Keratinocyte (primary cell): ENCODE measurements around the gene OR4D9. TPM values are rescaled to one million over a fixed set of nuclear protein-coding genes. Genes with fewer than 3 reads are reported as not detected.

Experiments used
- DNase-seq: peaks from one replicate; pipeline ENCODE4 v3.0.0-alpha.2; 2011; ENCODE audit warnings: low read depth, missing footprints, low spot score
- FAIRE-seq: peaks from 2 replicates; lab custom pipeline; 2011; peaks lifted over from hg19 to GRCh38; lab: Jason Lieb, UNC
- H2AFZ ChIP-seq: 2 replicates; pipeline ENCODE4 v1.6.0; 2012; ENCODE audit warnings: low read length, control low read depth, inconsistent platforms; ENCODE audit not compliant: control insufficient read depth
- H3K27ac ChIP-seq: 2 replicates; pipeline ENCODE4 v1.5.1; 2011; ENCODE audit warnings: low read length; ENCODE audit not compliant: control insufficient read depth, insufficient read depth
- H3K27me3 ChIP-seq: 3 replicates; pipeline ENCODE4 v1.6.0; 2011; ENCODE audit warnings: low read length; ENCODE audit not compliant: control insufficient read depth, insufficient read depth; ENCODE audit errors: extremely low read depth
- H3K36me3 ChIP-seq, 2 experiments: 2 replicates in 1 of 2; 3 replicates in 1 of 2; pipeline ENCODE4 v1.5.1; 2011; ENCODE audit warnings: low read length in 2 of 2, mild to moderate bottlenecking in 1 of 2; ENCODE audit not compliant: control insufficient read depth in 2 of 2, insufficient read depth in 2 of 2; ENCODE audit errors: extremely low read depth in 1 of 2
- H3K4me1 ChIP-seq: 3 replicates; pipeline ENCODE4 v1.5.1; 2011; ENCODE audit warnings: low read length; ENCODE audit not compliant: control insufficient read depth, insufficient read depth; ENCODE audit errors: extremely low read depth
- H3K4me2 ChIP-seq: 3 replicates; pipeline ENCODE4 v1.6.0; 2011; ENCODE audit warnings: low read depth, low read length; ENCODE audit not compliant: control insufficient read depth, insufficient read depth; ENCODE audit errors: extremely low read depth
- H3K4me3 ChIP-seq, 3 experiments: fragments of 200-600 bp in 1 of 3; sonication (generic) in 1 of 3; 2 replicates in 2 of 3; 3 replicates in 1 of 3; pipeline ENCODE4 v1.5.1; 2011 to 2016; ENCODE audit warnings: low read length in 3 of 3, mild to moderate bottlenecking in 3 of 3, control low read depth in 2 of 3, inconsistent platforms in 1 of 3, low read depth in 1 of 3, mixed read lengths in 1 of 3, mixed run types in 1 of 3, moderate library complexity in 1 of 3; ENCODE audit not compliant: control insufficient read depth in 2 of 3, insufficient read depth in 2 of 3; ENCODE audit errors: extremely low read depth in 1 of 3
- H3K79me2 ChIP-seq: 2 replicates; pipeline ENCODE4 v1.6.0; 2012; ENCODE audit warnings: low read length; ENCODE audit not compliant: control insufficient read depth, insufficient read depth
- H3K9ac ChIP-seq: 3 replicates; pipeline ENCODE4 v1.6.0; 2011; ENCODE audit warnings: low read length; ENCODE audit not compliant: control insufficient read depth, insufficient read depth; ENCODE audit errors: extremely low read depth
- H3K9me1 ChIP-seq: 3 replicates; pipeline ENCODE4 v1.6.0; 2011; ENCODE audit warnings: low read length; ENCODE audit not compliant: control insufficient read depth, insufficient read depth; ENCODE audit errors: extremely low read depth
- H3K9me3 ChIP-seq: 2 replicates; pipeline ENCODE4 v1.5.1; 2012; ENCODE audit warnings: low read depth, low read length; ENCODE audit not compliant: control insufficient read depth
- H4K20me1 ChIP-seq: 3 replicates; pipeline ENCODE4 v1.6.0; 2011; ENCODE audit warnings: low read length; ENCODE audit not compliant: control insufficient read depth, insufficient read depth; ENCODE audit errors: extremely low read depth
- EZH2 ChIP-seq: IDR thresholded peaks from one replicate; pipeline ENCODE4 v1.6.1; 2012; ENCODE audit warnings: inconsistent platforms, mild to moderate bottlenecking, low read length, moderate library complexity
- dilution Hi-C: fragments of 300-500 bp; cut with MboI; formaldehyde crosslinking; loops from one replicate; pipeline ENCODE4 v1.7.0; 2020; ENCODE audit warnings: low sequenced_read_pairs; ENCODE audit not compliant: extremely low pct_ligation_motif_present
- polyA plus RNA-seq, 5 experiments: library from polyadenylated mRNA; depleted of rRNA in 3 of 5; stranded (reverse) in 3 of 5; stranded (forward) in 1 of 5; unstranded in 1 of 5; fragments of >200 nt; gene quantifications; 1 replicate in 1 of 5; 2 replicates in 3 of 5; 3 replicates in 1 of 5; pipeline versions ENCODE4 v1.2.1 to v1.2.3, GENCODE V29; 2011 to 2012; ENCODE audit warnings: missing spikeins in 2 of 5, low read depth in 1 of 5, low replicate concordance in 1 of 5
- TF ChIP-seq, protein P1 (sequence below), 3 experiments: IDR thresholded peaks in 1 of 3; conservative IDR thresholded peaks in 1 of 3; optimal IDR thresholded peaks in 1 of 3; 2 replicates in 2 of 3; 3 replicates in 1 of 3; pipeline versions ENCODE3 to v1.5.1; 2011; ENCODE audit warnings: low read length in 3 of 3, mild to moderate bottlenecking in 3 of 3, moderate library complexity in 2 of 3, control low read depth in 1 of 3, inconsistent platforms in 1 of 3; ENCODE audit not compliant: insufficient read depth in 2 of 3; ENCODE audit errors: extremely low read depth in 1 of 3

Gene OR4D9
- polyA plus RNA-seq, 1 donor (not counting 4 experiments of a cell fraction or from before 2014, with no cell fraction given), result not detected

DNA sequence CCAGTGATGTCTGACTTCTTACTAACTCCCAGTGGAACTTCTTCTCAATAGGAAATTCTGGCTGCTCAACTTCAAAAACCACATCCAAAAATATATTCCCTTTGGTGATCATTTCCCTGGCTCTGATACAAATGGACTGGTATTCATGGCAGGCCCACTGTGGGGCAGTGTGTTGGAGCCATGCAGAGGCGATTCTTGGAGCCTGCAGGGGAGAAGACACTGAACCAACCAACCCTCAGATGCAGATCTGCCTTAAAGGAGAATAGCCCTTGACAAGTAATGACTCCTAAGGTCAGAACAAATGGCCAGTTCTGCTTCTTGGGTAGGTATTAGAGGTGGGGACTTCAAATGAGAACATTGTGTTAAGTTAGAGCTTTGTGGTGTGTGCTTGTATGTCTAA lies 12.2 kb downstream of the OR4D9 start:
- no peak overlapping the region for H2AFZ ChIP-seq
- no peak for FAIRE-seq
- H3K27ac ChIP-seq, result no peak overlapping the region
- H3K4me3 ChIP-seq, result no peak overlapping the region
- H3K9me1 ChIP-seq, result no peaks in the 10 kb centered on the region
- H3K36me3 ChIP-seq, result no peaks in the 10 kb centered on the region
- H3K9me3 ChIP-seq, result no peaks in the 10 kb centered on the region
- no peaks in the 10 kb centered on the region for H3K79me2 ChIP-seq
- no peaks in the 10 kb centered on the region for H4K20me1 ChIP-seq
- H3K27me3 ChIP-seq, result peaks cover 5% of the 10 kb centered on the region
- no peak for DNase-seq
- no peaks in the 10 kb centered on the region for H3K4me1 ChIP-seq
- no peak for TF ChIP-seq EZH2
- TF ChIP-seq, protein P1, sequence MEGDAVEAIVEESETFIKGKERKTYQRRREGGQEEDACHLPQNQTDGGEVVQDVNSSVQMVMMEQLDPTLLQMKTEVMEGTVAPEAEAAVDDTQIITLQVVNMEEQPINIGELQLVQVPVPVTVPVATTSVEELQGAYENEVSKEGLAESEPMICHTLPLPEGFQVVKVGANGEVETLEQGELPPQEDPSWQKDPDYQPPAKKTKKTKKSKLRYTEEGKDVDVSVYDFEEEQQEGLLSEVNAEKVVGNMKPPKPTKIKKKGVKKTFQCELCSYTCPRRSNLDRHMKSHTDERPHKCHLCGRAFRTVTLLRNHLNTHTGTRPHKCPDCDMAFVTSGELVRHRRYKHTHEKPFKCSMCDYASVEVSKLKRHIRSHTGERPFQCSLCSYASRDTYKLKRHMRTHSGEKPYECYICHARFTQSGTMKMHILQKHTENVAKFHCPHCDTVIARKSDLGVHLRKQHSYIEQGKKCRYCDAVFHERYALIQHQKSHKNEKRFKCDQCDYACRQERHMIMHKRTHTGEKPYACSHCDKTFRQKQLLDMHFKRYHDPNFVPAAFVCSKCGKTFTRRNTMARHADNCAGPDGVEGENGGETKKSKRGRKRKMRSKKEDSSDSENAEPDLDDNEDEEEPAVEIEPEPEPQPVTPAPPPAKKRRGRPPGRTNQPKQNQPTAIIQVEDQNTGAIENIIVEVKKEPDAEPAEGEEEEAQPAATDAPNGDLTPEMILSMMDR (optimal IDR thresholded peaks at IDR 0.05 in 1 of 3, IDR thresholded peaks at IDR 0.05 in 1 of 3, conservative IDR thresholded peaks at IDR 0.05 in 1 of 3; ENCODE audit: extremely low read depth in 1 of 3, insufficient read depth in 2 of 3, low read length in 3 of 3), result no peak
- H3K4me2 ChIP-seq, result no peak overlapping the region
- dilution Hi-C loops, result no loop called here
- H3K9ac ChIP-seq, result no peak overlapping the region

DNA sequence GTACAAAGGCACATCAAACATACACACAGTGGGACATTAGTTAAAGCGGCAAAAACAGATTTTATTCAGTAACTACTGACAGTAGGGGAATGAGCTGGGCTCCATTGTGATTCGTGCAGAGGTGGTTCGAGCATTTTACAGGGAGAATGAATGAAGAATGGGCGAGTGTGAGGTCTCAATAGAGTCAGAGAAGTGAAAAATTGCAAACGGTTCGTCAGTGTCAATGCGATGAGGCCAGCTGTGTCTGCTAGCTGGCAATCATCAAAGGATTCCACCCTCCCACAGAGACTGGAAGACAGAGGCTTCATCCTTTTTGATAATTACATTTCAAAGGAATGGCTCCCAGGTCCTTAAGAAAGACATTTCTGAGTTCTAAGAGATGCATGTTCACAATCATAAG lies 17.4 kb downstream of the OR4D9 start:
- Histone ChIP-seq H3K4me3 (no peak overlapping the region), H3K4me2 (no peak overlapping the region), H3K9me3 (no peaks in the 10 kb centered on the region), H4K20me1 (no peaks in the 10 kb centered on the region), H3K27me3 (peaks cover 5% of the 10 kb centered on the region), H3K36me3 (no peaks in the 10 kb centered on the region), H3K4me1 (no peaks in the 10 kb centered on the region), H3K79me2 (no peaks in the 10 kb centered on the region), H3K27ac (no peak overlapping the region), H3K9ac (no peak overlapping the region), H3K9me1 (no peaks in the 10 kb centered on the region), H2AFZ (no peak overlapping the region)
- dilution Hi-C loops, result no loop called here
- no peak for FAIRE-seq
- no peak for DNase-seq
- TF ChIP-seq, protein P1 (optimal IDR thresholded peaks at IDR 0.05 in 1 of 3, IDR thresholded peaks at IDR 0.05 in 1 of 3, conservative IDR thresholded peaks at IDR 0.05 in 1 of 3; ENCODE audit: extremely low read depth in 1 of 3, insufficient read depth in 2 of 3, low read length in 3 of 3), result no peak
- TF ChIP-seq EZH2, result no peak
